GM12865 (cell line): ENCODE results near the gene MVP.
A peak's percentile ranks its signal among the peaks of the same experiment; 100 is the strongest.

ENCODE experiments used
- DNase-seq: peaks from one replicate; pipeline ENCODE4 v3.0.0; 2010; ENCODE audit warnings: low read depth
- H3K4me3 ChIP-seq: 2 replicates; pipeline ENCODE4 v1.5.1; 2011; ENCODE audit warnings: mild to moderate bottlenecking, low read depth, low read length, control low read depth
- CTCF ChIP-seq: IDR thresholded peaks from 2 replicates; pipeline ENCODE4 v1.5.1; 2011; ENCODE audit warnings: low read length, control low read depth, low read depth, inconsistent platforms; ENCODE audit not compliant: insufficient read depth; ENCODE audit errors: missing control alignments

Gene MVP

GRCh38 chr16:29816694-29817441 lies 3.4 kb upstream of the MVP start:
- TF ChIP-seq CTCF, result peak; percentile 29
- H3K4me3 ChIP-seq, result peak overlapping the region; percentile 90
- peak; percentile 78 for DNase-seq

GRCh38 chr16:29818082-29818481 lies 2.2 kb upstream of the MVP start:
- DNase-seq, result no peak
- TF ChIP-seq CTCF, result no peak
- H3K4me3 ChIP-seq, result no peak overlapping the region

- no peak for TF ChIP-seq CTCF
- DNase-seq, result no peak
- H3K4me3 ChIP-seq, result peak overlapping the region; percentile 85
These were observed 756 bp upstream of the MVP start for GRCh38 chr16:29819506-29819905.

GRCh38 chr16:29820730-29821642 lies 724 bp downstream of the MVP start:
- peak; percentile 77 for DNase-seq
- no peak for TF ChIP-seq CTCF
- H3K4me3 ChIP-seq, result peak overlapping the region; percentile 85

GRCh38 chr16:29821643-29822115 lies 1.4 kb downstream of the MVP start:
- H3K4me3 ChIP-seq, result peak overlapping the region; percentile 85
- TF ChIP-seq CTCF, result no peak
- DNase-seq, result no peak

GRCh38 chr16:29824589-29825144 lies 4.4 kb downstream of the MVP start:
- H3K4me3 ChIP-seq, result no peak overlapping the region
- TF ChIP-seq CTCF, result no peak
- no peak for DNase-seq
